DND-41 (cell line): Measurements from ENCODE around the gene ECHS1.

Source experiments
- EZH2 ChIP-seq: IDR thresholded peaks from 3 replicates; pipeline ENCODE4 v1.6.1; 2012; ENCODE audit warnings: borderline replicate concordance, low read depth, mild to moderate bottlenecking, moderate library complexity, low read length, inconsistent platforms; ENCODE audit not compliant: severe bottlenecking
- TF ChIP-seq, protein P1 (sequence below): IDR thresholded peaks from 2 replicates; pipeline ENCODE4 v1.5.1; 2012; ENCODE audit warnings: borderline replicate concordance, low read length, moderate library complexity, mild to moderate bottlenecking; ENCODE audit not compliant: poor library complexity, severe bottlenecking; ENCODE audit errors: extremely low read depth

DNA sequence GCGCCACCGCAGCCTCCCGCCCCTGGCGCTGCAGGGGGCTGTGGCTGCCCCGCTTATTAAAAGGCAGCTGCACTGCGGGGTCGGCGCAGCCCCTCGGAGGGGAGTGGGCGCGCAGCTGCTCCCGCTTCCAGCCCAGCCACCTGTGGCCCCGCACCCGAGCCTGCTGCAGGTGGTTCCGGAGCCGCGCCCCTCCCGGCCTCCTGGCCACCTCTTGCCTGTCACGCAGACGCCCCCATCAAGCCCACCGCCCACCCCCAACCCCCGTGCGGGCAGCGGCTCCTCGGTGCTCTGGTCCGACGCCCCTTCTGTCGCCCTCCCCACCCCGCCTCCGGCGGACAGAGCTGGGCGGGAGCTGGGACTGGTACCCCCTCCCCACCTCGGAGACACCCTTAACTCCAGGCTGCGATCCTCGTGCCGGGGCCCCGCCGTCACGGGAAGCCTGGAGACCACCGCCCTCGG is 37.0 kb downstream of the ECHS1 start:
- TF ChIP-seq, protein P1, sequence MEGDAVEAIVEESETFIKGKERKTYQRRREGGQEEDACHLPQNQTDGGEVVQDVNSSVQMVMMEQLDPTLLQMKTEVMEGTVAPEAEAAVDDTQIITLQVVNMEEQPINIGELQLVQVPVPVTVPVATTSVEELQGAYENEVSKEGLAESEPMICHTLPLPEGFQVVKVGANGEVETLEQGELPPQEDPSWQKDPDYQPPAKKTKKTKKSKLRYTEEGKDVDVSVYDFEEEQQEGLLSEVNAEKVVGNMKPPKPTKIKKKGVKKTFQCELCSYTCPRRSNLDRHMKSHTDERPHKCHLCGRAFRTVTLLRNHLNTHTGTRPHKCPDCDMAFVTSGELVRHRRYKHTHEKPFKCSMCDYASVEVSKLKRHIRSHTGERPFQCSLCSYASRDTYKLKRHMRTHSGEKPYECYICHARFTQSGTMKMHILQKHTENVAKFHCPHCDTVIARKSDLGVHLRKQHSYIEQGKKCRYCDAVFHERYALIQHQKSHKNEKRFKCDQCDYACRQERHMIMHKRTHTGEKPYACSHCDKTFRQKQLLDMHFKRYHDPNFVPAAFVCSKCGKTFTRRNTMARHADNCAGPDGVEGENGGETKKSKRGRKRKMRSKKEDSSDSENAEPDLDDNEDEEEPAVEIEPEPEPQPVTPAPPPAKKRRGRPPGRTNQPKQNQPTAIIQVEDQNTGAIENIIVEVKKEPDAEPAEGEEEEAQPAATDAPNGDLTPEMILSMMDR: no peak
- no peak for TF ChIP-seq EZH2
